Endothelial cell of umbilical vein (primary cell): ENCODE results near the gene INTS11. TPM values are rescaled to one million over a fixed set of nuclear protein-coding genes. Genes with fewer than 3 reads are reported as not detected.

ENCODE experiments used
- BruUV-seq: library from RNA; stranded (reverse); fragments of 400-500 nt; replicated peaks from 2 replicates; lab custom pipeline; 2021; lab: Mats Ljungman, UMichigan
- CTCF ChIA-PET: fragments of 300-600, 350-600 bp; sonication (Branson Sonifier 250); formaldehyde crosslinking; loops from one replicate; lab custom pipeline; 2021; ENCODE audit warnings: antibody characterized with exemption, inconsistent platforms; lab: Charles Lee
- POLR2A ChIA-PET: fragments of 300-600, 350-600 bp; sonication (Branson Sonifier 250); formaldehyde crosslinking; loops from one replicate; lab custom pipeline; 2021; ENCODE audit warnings: antibody characterized with exemption, inconsistent platforms; lab: Charles Lee
- DNase-seq: peaks from one replicate; pipeline ENCODE4 v3.0.0-alpha.2; 2011; ENCODE audit warnings: low read depth, low spot score
- FAIRE-seq: peaks from 2 replicates; lab custom pipeline; 2011; peaks lifted over from hg19 to GRCh38; lab: Jason Lieb, UNC
- H2AFZ ChIP-seq: 2 replicates; pipeline ENCODE4 v1.6.0; 2012; ENCODE audit warnings: low read depth, low read length, control low read depth, inconsistent platforms
- H3K27ac ChIP-seq: 2 replicates; pipeline ENCODE4 v1.5.1; 2011; ENCODE audit warnings: low read depth, mild to moderate bottlenecking, control low read depth, low read length, moderate library complexity; ENCODE audit not compliant: insufficient read depth
- H3K27me3 ChIP-seq, 2 experiments: 2 replicates each; pipeline versions ENCODE4 v1.6.0 to v1.6.1; 2011; ENCODE audit warnings: low read length in 2 of 2, mixed read lengths in 1 of 2; ENCODE audit not compliant: control insufficient read depth in 2 of 2, insufficient read depth in 2 of 2
- H3K36me3 ChIP-seq, 2 experiments: 2 replicates in 1 of 2; 3 replicates in 1 of 2; pipeline ENCODE4 v1.5.1; 2011; ENCODE audit warnings: low read length in 2 of 2, mild to moderate bottlenecking in 1 of 2, moderate library complexity in 1 of 2; ENCODE audit not compliant: control insufficient read depth in 2 of 2, insufficient read depth in 2 of 2; ENCODE audit errors: extremely low read depth in 1 of 2
- H3K4me1 ChIP-seq: 3 replicates; pipeline ENCODE4 v1.5.1; 2011; ENCODE audit warnings: mild to moderate bottlenecking, low read length; ENCODE audit not compliant: control insufficient read depth, insufficient read depth; ENCODE audit errors: extremely low read depth
- H3K4me2 ChIP-seq: 2 replicates; pipeline ENCODE4 v1.6.1; 2011; ENCODE audit warnings: low read length, control low read depth, mixed read lengths; ENCODE audit not compliant: insufficient read depth
- H3K4me3 ChIP-seq, 3 experiments: fragments of 200-600 bp in 1 of 3; sonication (generic), shearing (Covaris generic) in 1 of 3; replicated peaks in 1 of 3; 2 replicates each; pipeline ENCODE4 v1.5.1; 2011 to 2016; ENCODE audit warnings: control low read depth in 3 of 3, low read length in 3 of 3, mild to moderate bottlenecking in 2 of 3, inconsistent platforms in 1 of 3, low read depth in 1 of 3, moderate library complexity in 1 of 3; ENCODE audit not compliant: insufficient read depth in 1 of 3
- H3K79me2 ChIP-seq: 2 replicates; pipeline ENCODE4 v1.6.0; 2012; ENCODE audit warnings: low read length, inconsistent platforms; ENCODE audit not compliant: control insufficient read depth, insufficient read depth
- H3K9ac ChIP-seq: replicated peaks from 2 replicates; pipeline ENCODE3; 2011; ENCODE audit warnings: low read length, control low read depth; ENCODE audit not compliant: insufficient read depth; ENCODE audit errors: extremely low read depth
- H3K9me1 ChIP-seq: replicated peaks from 3 replicates; pipeline ENCODE4 v1.6.0; 2011; ENCODE audit warnings: mild to moderate bottlenecking, low read length; ENCODE audit not compliant: control insufficient read depth, insufficient read depth; ENCODE audit errors: extremely low read depth
- H3K9me3 ChIP-seq: replicated peaks from 2 replicates; pipeline ENCODE4 v1.5.1; 2012; ENCODE audit warnings: low read length, inconsistent platforms; ENCODE audit not compliant: control insufficient read depth, insufficient read depth
- H4K20me1 ChIP-seq: replicated peaks from 2 replicates; pipeline ENCODE3; 2011; ENCODE audit warnings: mild to moderate bottlenecking, low read length; ENCODE audit not compliant: control insufficient read depth, insufficient read depth; ENCODE audit errors: extremely low read depth
- CTCF ChIP-seq, 2 donors: IDR thresholded peaks; 1 replicate in 1 of 2; 2 replicates in 1 of 2; pipeline ENCODE4 v1.5.1; 2011; ENCODE audit warnings: low read length in 2 of 2, mild to moderate bottlenecking in 2 of 2, moderate library complexity in 2 of 2, control low read depth in 1 of 2, inconsistent platforms in 1 of 2, low read depth in 1 of 2; ENCODE audit not compliant: insufficient read depth in 1 of 2; ENCODE audit errors: extremely low read depth in 1 of 2
- EZH2 ChIP-seq: IDR thresholded peaks from 2 replicates; pipeline ENCODE4 v1.6.1; 2012; ENCODE audit warnings: borderline replicate concordance, low read depth, mild to moderate bottlenecking, moderate library complexity, low read length, inconsistent platforms; ENCODE audit not compliant: severe bottlenecking
- FOS ChIP-seq: IDR thresholded peaks from 2 replicates; pipeline ENCODE4 v1.6.1; 2011; ENCODE audit warnings: mild to moderate bottlenecking, low read length, moderate library complexity, borderline replicate concordance; ENCODE audit not compliant: insufficient read depth
- GATA2 ChIP-seq: IDR thresholded peaks from 2 replicates; pipeline ENCODE4 v1.7.0; 2011; ENCODE audit warnings: low read depth, mild to moderate bottlenecking, moderate library complexity, mixed read lengths, low read length; ENCODE audit not compliant: insufficient read length, insufficient read depth
- JUN ChIP-seq: IDR thresholded peaks from 2 replicates; pipeline ENCODE4 v1.6.1; 2011; ENCODE audit warnings: borderline replicate concordance, low read depth; ENCODE audit not compliant: insufficient read length, insufficient read depth
- MAX ChIP-seq: IDR thresholded peaks from 2 replicates; pipeline ENCODE4 v1.6.1; 2011; ENCODE audit not compliant: insufficient read depth, insufficient read length
- MYC ChIP-seq: IDR thresholded peaks from one replicate; pipeline ENCODE4 v1.6.1; 2011; ENCODE audit warnings: mild to moderate bottlenecking, low read depth, low read length
- POLR2A ChIP-seq: IDR thresholded peaks from 2 replicates; pipeline ENCODE4 v1.6.1; 2012; ENCODE audit warnings: low read depth, mild to moderate bottlenecking, control low read depth, low read length
- POLR2AphosphoS5 ChIP-seq: IDR thresholded peaks from 2 replicates; pipeline ENCODE4 v1.6.1; 2012; ENCODE audit warnings: low read depth, mild to moderate bottlenecking, control low read depth, low read length, moderate library complexity; ENCODE audit not compliant: insufficient read depth
- dilution Hi-C: fragments of 300-500 bp; cut with MboI; formaldehyde crosslinking; loops from one replicate; pipeline ENCODE4 v1.15.0; 2019; ENCODE audit warnings: low sequenced_read_pairs; ENCODE audit not compliant: extremely low pct_ligation_motif_present
- intact Hi-C: fragments of 100-400 bp; cut with micrococcal nuclease; formaldehyde crosslinking; loops from one replicate; pipeline ENCODE4 v1.10.0; 2022
- polyA plus RNA-seq, 4 experiments: library from polyadenylated mRNA; depleted of rRNA in 3 of 4; stranded (reverse) in 3 of 4; unstranded in 1 of 4; fragments of >200 nt; gene quantifications; 2 replicates each; pipeline versions ENCODE4 v1.2.1 to v1.2.3, GENCODE V29; 2011 to 2012; ENCODE audit warnings: missing spikeins in 1 of 4
- total RNA-seq: library from RNA; stranded (reverse); gene quantifications from 2 replicates; pipeline ENCODE4 v1.2.3, GENCODE V29; 2021

INTS11 gene
- total and polyA plus RNA-seq, 2 donors (not counting 3 experiments of a cell fraction or from before 2014, with no cell fraction given): 132 to 222 TPM

- Histone ChIP-seq H3K4me1 (peaks cover under 1% of the 10 kb centered on the region), H3K9me1 (no peaks in the 10 kb centered on the region), H3K36me3 (no peaks in the 10 kb centered on the region), H3K27ac (no peak overlapping the region), H3K4me3 (no peak overlapping the region), H2AFZ (no peak overlapping the region), H3K9ac (no peak overlapping the region), H3K9me3 (no peaks in the 10 kb centered on the region), H3K27me3 (no peaks in the 10 kb centered on the region), H3K4me2 (no peak overlapping the region), H4K20me1 (no peaks in the 10 kb centered on the region), H3K79me2 (no peaks in the 10 kb centered on the region)
- FAIRE-seq: no peak
- ChIA-PET CTCF (no interaction called here), POLR2A (no interaction called here)
- TF ChIP-seq EZH2 (no peak), GATA2 (no peak), MYC (no peak), POLR2AphosphoS5 (no peak), POLR2A (no peak), JUN (no peak), FOS (no peak), MAX (no peak), CTCF (IDR thresholded peaks at IDR 0.05; ENCODE audit: extremely low read depth in 1 of 2, insufficient read depth in 1 of 2, low read depth in 1 of 2, low read length in 2 of 2) (no peak)
- dilution Hi-C loops: no loop called here
- intact Hi-C loops: no loop called here
- no peak for DNase-seq
- no TSS peak for BruUV-seq
Observed at GRCh38 chr1:1300352-1300739, 24.1 kb downstream of the INTS11 start.
